GM12801 (cell line): ENCODE results near the gene CEMIP2.

Experiments
- CTCF ChIP-seq: IDR thresholded peaks from one replicate; pipeline ENCODE4 v1.5.1; 2011; ENCODE audit warnings: control low read depth; ENCODE audit not compliant: insufficient read length; ENCODE audit errors: extremely low read depth

Gene CEMIP2

GRCh38 chr9:71703172-71703872 lies 65.0 kb downstream of the CEMIP2 start:
- no peak for TF ChIP-seq CTCF

- no peak for TF ChIP-seq CTCF
These were observed 70.4 kb downstream of the CEMIP2 start for GRCh38 chr9:71697882-71698281.

- no peak for TF ChIP-seq CTCF
These were observed 74.0 kb downstream of the CEMIP2 start for GRCh38 chr9:71694332-71694731.

GRCh38 chr9:71693607-71694006 lies 74.7 kb downstream of the CEMIP2 start:
- no peak for TF ChIP-seq CTCF

- no peak for TF ChIP-seq CTCF
These were observed 76.0 kb downstream of the CEMIP2 start for GRCh38 chr9:71692337-71692736.

- no peak for TF ChIP-seq CTCF
These were observed 77.5 kb downstream of the CEMIP2 start for GRCh38 chr9:71690689-71691435.

- TF ChIP-seq CTCF, result no peak
These were observed 78.1 kb downstream of the CEMIP2 start for GRCh38 chr9:71690063-71690688.
